ENCODE data around the gene NGEF. TPM values are rescaled to one million over a fixed set of nuclear protein-coding genes. Genes with fewer than 3 reads are reported as not detected.
"Not testable (repeated sequence)": the region's sequence is repeated elsewhere in the genome, so short reads cannot be mapped to it uniquely, and the experiment has no call there.

Gene NGEF
- total and polyA plus RNA-seq, 8 donors: 0.26 to 3.6 (median 1.4) TPM

- no peaks in the 10 kb centered on the region for H3K36me3 ChIP-seq
- no peak overlapping the region for H3K4me3 ChIP-seq
- ATAC-seq: no peak
- no peak for DNase-seq
- no peaks in the 10 kb centered on the region for H3K9me3 ChIP-seq
- intact Hi-C loops (cut with DNase I): no loop called here
- no peaks in the 10 kb centered on the region for H3K4me1 ChIP-seq
- H3K27me3 ChIP-seq: peaks cover 0 to 64% of the 10 kb centered on the region in 2 donors
- H3K27ac ChIP-seq: no peak overlapping the region
- TF ChIP-seq CTCF (IDR thresholded peaks at IDR 0.05): no peak
Observed at GRCh38 chr2:232919141-232919540, 93.9 kb downstream of the NGEF start.

- peaks cover 0 to 18% of the 10 kb centered on the region in 2 donors for H3K9me3 ChIP-seq
- intact Hi-C loops (cut with DNase I): no loop called here
Observed at GRCh38 chr2:232913903-232914302, 99.2 kb downstream of the NGEF start.

GRCh38 chr2:232911712-232912277, 101.3 kb downstream of the NGEF start:
- TF ChIP-seq CTCF (IDR thresholded peaks at IDR 0.05): no peak
- H3K4me1 ChIP-seq: no peaks in the 10 kb centered on the region
- no peak overlapping the region for H3K27ac ChIP-seq
- H3K27me3 ChIP-seq: peaks cover 2 to 33% of the 10 kb centered on the region in 2 donors
- no peak overlapping the region for H3K4me3 ChIP-seq
- peaks cover 0 to 18% of the 10 kb centered on the region in 2 donors for H3K9me3 ChIP-seq
- ATAC-seq: no peak
- H3K36me3 ChIP-seq: no peaks in the 10 kb centered on the region
- intact Hi-C loops (cut with DNase I): no loop called here
- DNase-seq: no peak

More at GRCh38 chr2:232913903-232914302, 99.2 kb downstream of the NGEF start:
- TF ChIP-seq CTCF (IDR thresholded peaks at IDR 0.05): no peak
- Histone ChIP-seq H3K27ac (no peak overlapping the region), H3K4me1 (no peaks in the 10 kb centered on the region), H3K27me3 (peaks cover 0 to 46% of the 10 kb centered on the region in 2 donors), H3K36me3 (no peaks in the 10 kb centered on the region), H3K4me3 (no peak overlapping the region)
- ATAC-seq (no peak), DNase-seq (no peak)

- H3K4me3 ChIP-seq: no peak overlapping the region
- no peak overlapping the region for H3K27ac ChIP-seq
- DNase-seq (no peak), ATAC-seq (no peak)
- no peaks in the 10 kb centered on the region for H3K36me3 ChIP-seq
- intact Hi-C loops (cut with DNase I): no loop called here
- peaks cover 0 to 18% of the 10 kb centered on the region in 2 donors for H3K9me3 ChIP-seq
- peaks cover 2 to 30% of the 10 kb centered on the region in 2 donors for H3K27me3 ChIP-seq
- no peaks in the 10 kb centered on the region for H3K4me1 ChIP-seq
- no peak for TF ChIP-seq CTCF (IDR thresholded peaks at IDR 0.05)
Observed at GRCh38 chr2:232910376-232910775, 102.7 kb downstream of the NGEF start.

- Histone ChIP-seq H3K9me3 (peaks cover 0 to 18% of the 10 kb centered on the region in 2 donors), H3K4me3 (no peak overlapping the region), H3K36me3 (no peaks in the 10 kb centered on the region), H3K27ac (no peak overlapping the region), H3K4me1 (no peaks in the 10 kb centered on the region), H3K27me3 (peaks cover 2 to 28% of the 10 kb centered on the region in 2 donors)
- DNase-seq: no peak
- intact Hi-C loops (cut with DNase I): no loop called here
- TF ChIP-seq CTCF (IDR thresholded peaks at IDR 0.05): no peak
- no peak for ATAC-seq
Observed at GRCh38 chr2:232908695-232909094, 104.4 kb downstream of the NGEF start.

GRCh38 chr2:232907718-232908085, 105.4 kb downstream of the NGEF start:
- H3K4me1 ChIP-seq; ATAC-seq; H3K4me3 ChIP-seq; DNase-seq; intact Hi-C loops (cut with DNase I); H3K36me3 ChIP-seq; H3K27ac ChIP-seq: not testable (repeated sequence)
- H3K9me3 ChIP-seq: peaks cover 0 to 18% of the 10 kb centered on the region in 2 donors
- H3K27me3 ChIP-seq: peaks cover 2 to 26% of the 10 kb centered on the region in 2 donors

- H3K4me1 ChIP-seq; intact Hi-C loops (cut with DNase I); ATAC-seq; H3K27ac ChIP-seq; DNase-seq; H3K4me3 ChIP-seq; H3K36me3 ChIP-seq: not testable (repeated sequence)
- peaks cover 2 to 32% of the 10 kb centered on the region in 2 donors for H3K27me3 ChIP-seq
- peaks cover 0 to 15% of the 10 kb centered on the region in 2 donors for H3K9me3 ChIP-seq
Observed at GRCh38 chr2:232906867-232907717, 106.0 kb downstream of the NGEF start.

All from left lung (tissue), 10 donors.